ENCODE data around the gene WDR81.
"Not testable (repeated sequence)": the region's sequence is repeated elsewhere in the genome, so short reads cannot be mapped to it uniquely, and the experiment has no call there.

The WDR81 gene

GRCh38 chr17:1713878-1714426 is 10.6 kb upstream of the WDR81 start:
- no peak for DNase-seq

GRCh38 chr17:1714427-1714979 is 10.0 kb upstream of the WDR81 start:
- DNase-seq: no peak

GRCh38 chr17:1714980-1715802 is 9.3 kb upstream of the WDR81 start:
- DNase-seq: peak; percentile 53

- DNase-seq: no peak
Observed at GRCh38 chr17:1715803-1716075, 8.8 kb upstream of the WDR81 start.

- DNase-seq: peak; percentile 100
Observed at GRCh38 chr17:1716076-1716911, 8.2 kb upstream of the WDR81 start.

GRCh38 chr17:1716912-1717695 is 7.4 kb upstream of the WDR81 start:
- peak; percentile 92 for DNase-seq

GRCh38 chr17:1718362-1719165 is 5.9 kb upstream of the WDR81 start:
- DNase-seq: no peak

GRCh38 chr17:1720856-1721386 is 3.6 kb upstream of the WDR81 start:
- peak; percentile 79 for DNase-seq

GRCh38 chr17:1722022-1722421 is 2.5 kb upstream of the WDR81 start:
- not testable (repeated sequence) for DNase-seq

GRCh38 chr17:1724869-1725641 is 551 bp downstream of the WDR81 start:
- no peak for DNase-seq

- DNase-seq: no peak
Observed at GRCh38 chr17:1725642-1726511, 1.4 kb downstream of the WDR81 start.

GRCh38 chr17:1726626-1727257 is 2.2 kb downstream of the WDR81 start:
- DNase-seq: no peak

- DNase-seq: no peak
Observed at GRCh38 chr17:1727258-1727789, 2.8 kb downstream of the WDR81 start.

- no peak for DNase-seq
Observed at GRCh38 chr17:1727876-1728630, 3.5 kb downstream of the WDR81 start.

GRCh38 chr17:1729966-1730325 is 5.4 kb downstream of the WDR81 start:
- DNase-seq: no peak

GRCh38 chr17:1730326-1731193 is 6.1 kb downstream of the WDR81 start:
- DNase-seq: no peak

GRCh38 chr17:1731194-1731506 is 6.6 kb downstream of the WDR81 start:
- DNase-seq: no peak
